SK-N-SH (cell line): ENCODE results near the gene SLC17A3. TPM values are rescaled to one million over a fixed set of nuclear protein-coding genes. Genes with fewer than 3 reads are reported as not detected.

Experiments
- CTCF ChIA-PET: fragments of 300-600, 350-600 bp; formaldehyde crosslinking; extraction: SDS; loops from one replicate; lab custom pipeline; 2021; lab: Yijun Ruan, JAX
- POLR2A ChIA-PET: fragments of 350-600 bp; sonication (Branson Sonifier 250); formaldehyde crosslinking; extraction: SDS; loops from one replicate; lab custom pipeline; 2020; ENCODE audit warnings: antibody characterized with exemption, inconsistent platforms; lab: Yijun Ruan, JAX
- DNase-seq: peaks from one replicate; pipeline ENCODE4 v3.0.0; 2012
- H2AFZ ChIP-seq: fragments of 200-600 bp; sonication (generic); 2 replicates; pipeline ENCODE4 v1.8.1; 2016; ENCODE audit warnings: antibody characterized with exemption, mild to moderate bottlenecking, low read depth
- H3F3A ChIP-seq: fragments of 200-600 bp; sonication (generic); replicated peaks from 2 replicates; pipeline ENCODE3; 2016; ENCODE audit warnings: antibody characterized with exemption, mild to moderate bottlenecking; ENCODE audit not compliant: insufficient read depth
- H3K27ac ChIP-seq, 2 experiments: fragments of 200-500 bp in 1 of 2; fragments of 200-600 bp in 1 of 2; sonication (Bioruptor generic) in 1 of 2; sonication (generic), shearing (Covaris generic) in 1 of 2; 2 replicates each; pipeline versions ENCODE4 v1.5.1 to v1.6.1; 2014 to 2016; ENCODE audit warnings: low read depth in 2 of 2, inconsistent platforms in 1 of 2, low read length in 1 of 2, mild to moderate bottlenecking in 1 of 2, mixed read lengths in 1 of 2
- H3K27me3 ChIP-seq: fragments of 200-600 bp; sonication (generic), shearing (Covaris generic); 2 replicates; pipeline ENCODE4 v1.6.1; 2016; ENCODE audit warnings: mixed run types; ENCODE audit not compliant: insufficient read depth
- H3K36me3 ChIP-seq, 2 experiments: fragments of 200-500 bp in 1 of 2; fragments of 200-600 bp in 1 of 2; sonication (Bioruptor generic) in 1 of 2; sonication (generic) in 1 of 2; replicated peaks in 1 of 2; 2 replicates each; pipeline versions ENCODE3 to v1.5.1; 2014 to 2016; ENCODE audit warnings: low read length in 1 of 2, mild to moderate bottlenecking in 1 of 2; ENCODE audit not compliant: insufficient read depth in 2 of 2, control insufficient read depth in 1 of 2
- H3K4me1 ChIP-seq, 2 experiments: fragments of 200-500 bp in 1 of 2; fragments of 200-600 bp in 1 of 2; sonication (Bioruptor generic) in 1 of 2; sonication (generic), shearing (Covaris generic) in 1 of 2; 2 replicates each; pipeline versions ENCODE4 v1.5.1 to v1.6.1; 2014 to 2016; ENCODE audit warnings: low read depth in 1 of 2, low read length in 1 of 2, mixed run types in 1 of 2; ENCODE audit not compliant: insufficient read depth in 2 of 2, control insufficient read depth in 1 of 2
- H3K4me2 ChIP-seq: fragments of 200-600 bp; sonication (generic), shearing (Covaris generic); 2 replicates; pipeline ENCODE4 v1.6.1; 2017; ENCODE audit warnings: mixed run types
- H3K4me3 ChIP-seq, 2 experiments: fragments of 200-500 bp in 1 of 2; fragments of 200-600 bp in 1 of 2; sonication (Bioruptor generic) in 1 of 2; sonication (generic), shearing (Covaris generic) in 1 of 2; 2 replicates each; pipeline versions ENCODE4 v1.5.1 to v1.8.1; 2014 to 2016; ENCODE audit warnings: low read depth in 2 of 2, inconsistent platforms in 1 of 2, low read length in 1 of 2, mild to moderate bottlenecking in 1 of 2, mixed read lengths in 1 of 2, moderate library complexity in 1 of 2
- H3K79me2 ChIP-seq: fragments of 200-600 bp; sonication (generic); 2 replicates; pipeline ENCODE4 v1.8.1; 2017; ENCODE audit warnings: mild to moderate bottlenecking; ENCODE audit not compliant: insufficient read depth
- H3K9ac ChIP-seq: fragments of 200-600 bp; sonication (generic); 2 replicates; pipeline ENCODE4 v1.6.1; 2017; ENCODE audit warnings: mixed run types
- H3K9me2 ChIP-seq: fragments of 200-600 bp; sonication (generic); 2 replicates; pipeline ENCODE4 v1.6.1; 2017; ENCODE audit warnings: mixed run types
- H3K9me3 ChIP-seq: fragments of 200-600 bp; sonication (generic); 2 replicates; pipeline ENCODE4 v1.6.1; 2017; ENCODE audit warnings: mixed run types, mild to moderate bottlenecking, moderate library complexity
- H4K20me1 ChIP-seq: fragments of 200-600 bp; sonication (generic); 2 replicates; pipeline ENCODE4 v1.6.1; 2017; ENCODE audit warnings: mild to moderate bottlenecking, mixed run types; ENCODE audit not compliant: insufficient read depth
- CHD2 ChIP-seq: fragments of 150-350 bp; IDR thresholded peaks from 2 replicates; pipeline ENCODE4 v1.6.1; 2018; ENCODE audit warnings: low read length; ENCODE audit not compliant: partially characterized antibody
- CTCF ChIP-seq: fragments of 200-600 bp; sonication (generic); IDR thresholded peaks from 2 replicates; pipeline ENCODE4 v1.6.1; 2017; ENCODE audit warnings: antibody characterized with exemption, mild to moderate bottlenecking, moderate library complexity
- ELF1 ChIP-seq: IDR thresholded peaks from 2 replicates; pipeline ENCODE4 v1.4.0; 2012
- EP300 ChIP-seq, 2 experiments: IDR thresholded peaks; 2 replicates each; pipeline versions ENCODE4 v1.4.0 to v1.6.1; 2012; ENCODE audit warnings: borderline replicate concordance in 1 of 2, low read depth in 1 of 2, low read length in 1 of 2
- EZH2phosphoT487 ChIP-seq: fragments of 200-600 bp; sonication (generic); IDR thresholded peaks from 2 replicates; pipeline ENCODE4 v1.6.1; 2017; ENCODE audit warnings: low read depth, mixed run types, mild to moderate bottlenecking, antibody characterized with exemption, moderate library complexity, borderline replicate concordance
- FOXJ3 ChIP-seq: sonication (generic); formaldehyde crosslinking; IDR thresholded peaks from 2 replicates; pipeline ENCODE4 v1.5.1; 2020; ENCODE audit warnings: mild to moderate bottlenecking, missing genetic modification reagents
- FOXM1 ChIP-seq: IDR thresholded peaks from 2 replicates; pipeline ENCODE4 v1.4.0; 2012; ENCODE audit warnings: low read depth, mild to moderate bottlenecking
- JUND ChIP-seq: IDR thresholded peaks from 2 replicates; pipeline ENCODE4 v1.4.0; 2012
- MAX ChIP-seq: IDR thresholded peaks from 2 replicates; pipeline ENCODE4 v1.4.0; 2012; ENCODE audit warnings: low read depth
- MEF2A ChIP-seq: IDR thresholded peaks from 2 replicates; pipeline ENCODE4 v1.4.0; 2012; ENCODE audit warnings: low read depth, borderline replicate concordance
- MXI1 ChIP-seq: IDR thresholded peaks from 2 replicates; pipeline ENCODE4 v1.6.1; 2012; ENCODE audit warnings: mild to moderate bottlenecking, low read depth, low read length, improper control_type of control experiment
- NFIC ChIP-seq: IDR thresholded peaks from 2 replicates; pipeline ENCODE4 v1.4.0; 2012; ENCODE audit warnings: borderline replicate concordance
- RCOR1 ChIP-seq: fragments of 150-350 bp; IDR thresholded peaks from 2 replicates; pipeline ENCODE4 v1.6.1; 2017; ENCODE audit warnings: antibody characterized with exemption, low read length
- RFX5 ChIP-seq: IDR thresholded peaks from 2 replicates; pipeline ENCODE4 v1.6.1; 2012; ENCODE audit warnings: mild to moderate bottlenecking, improper control_type of control experiment, low read length
- RXRA ChIP-seq: IDR thresholded peaks from 2 replicates; pipeline ENCODE4 v1.4.0; 2012; ENCODE audit warnings: low read depth, mild to moderate bottlenecking, borderline replicate concordance
- SIN3A ChIP-seq: IDR thresholded peaks from 2 replicates; pipeline ENCODE4 v1.6.1; 2012; ENCODE audit warnings: low read depth, mild to moderate bottlenecking, low read length, moderate library complexity, borderline replicate concordance
- SMC3 ChIP-seq: IDR thresholded peaks from 2 replicates; pipeline ENCODE4 v1.6.1; 2012; ENCODE audit warnings: low read depth, low read length, improper control_type of control experiment
- TCF12 ChIP-seq: IDR thresholded peaks from 2 replicates; pipeline ENCODE4 v1.4.0; 2012
- TEAD4 ChIP-seq: IDR thresholded peaks from 2 replicates; pipeline ENCODE4 v1.4.0; 2012; ENCODE audit warnings: mild to moderate bottlenecking, borderline replicate concordance; ENCODE audit not compliant: insufficient read depth
- ZBTB33 ChIP-seq: IDR thresholded peaks from 2 replicates; pipeline ENCODE4 v1.4.0; 2012; ENCODE audit warnings: low read depth, borderline replicate concordance
- WGBS: methylation state at CpG from one replicate; pipeline ENCODE4 v1.1.6; 2017; ENCODE audit warnings: low lambda C conversion rate; 5-methylcytosine and 5-hydroxymethylcytosine counted together
- polyA plus RNA-seq, 3 experiments: library from polyadenylated mRNA; depleted of rRNA; stranded (reverse); fragments of >200 nt; gene quantifications; 2 replicates each; pipeline ENCODE4 v1.2.3, GENCODE V29; 2012
- TF ChIP-seq, protein P1 (sequence below): IDR thresholded peaks from 2 replicates; pipeline ENCODE4; 2012

SLC17A3 gene
- polyA plus RNA-seq, 1 of the 3 experiments (the other 2 are of a cell fraction): not detected

DNA sequence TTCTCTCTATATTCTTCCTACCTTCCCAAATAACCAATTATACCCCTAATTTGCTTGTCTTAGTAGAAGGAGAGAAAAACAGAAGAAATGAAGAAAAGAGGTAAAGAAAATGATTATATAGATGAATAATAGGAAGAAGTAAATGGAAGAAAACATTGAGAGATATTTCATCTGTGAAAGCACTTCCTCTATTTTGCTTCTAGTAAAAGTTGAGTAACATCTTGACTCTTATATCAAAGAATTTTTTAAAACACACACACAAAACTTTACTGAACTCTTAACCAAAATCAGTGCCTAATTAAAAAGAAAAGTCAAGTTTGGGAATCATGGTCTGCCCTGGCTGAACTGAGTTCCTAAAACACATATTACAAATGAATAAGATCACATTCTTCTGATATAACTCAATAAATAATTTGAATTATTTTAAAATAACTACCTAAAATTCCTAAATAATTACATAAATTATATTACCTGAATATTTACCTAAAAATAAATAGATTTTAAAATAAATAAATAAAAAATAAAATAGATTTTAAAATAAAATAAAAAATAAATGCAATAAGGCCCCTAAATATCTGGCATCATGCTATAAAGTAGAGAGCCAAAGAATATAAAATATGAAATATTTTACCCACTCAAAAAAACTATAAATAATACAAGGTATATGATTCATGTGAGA, 47.6 kb upstream of the SLC17A3 start (continued):
- no peak for TF ChIP-seq ZBTB33
- no peak for TF ChIP-seq CHD2
- TF ChIP-seq CTCF: no peak
- TF ChIP-seq FOXJ3: no peak
- no peak for TF ChIP-seq SMC3
- no peak for TF ChIP-seq SIN3A
- no peak for TF ChIP-seq FOXM1

GRCh38 chr6:25919657-25920056, 45.6 kb upstream of the SLC17A3 start:
- no peaks in the 10 kb centered on the region for H3K9me3 ChIP-seq
- CTCF ChIA-PET: no interaction called here
- H3K4me3 ChIP-seq: no peak overlapping the region
- no peaks in the 10 kb centered on the region; a peak in 1 of 4 replicates for H3K4me1 ChIP-seq
- no peaks in the 10 kb centered on the region for H3K9me2 ChIP-seq
- no peak overlapping the region for H3K27ac ChIP-seq
- no peak overlapping the region for H3K9ac ChIP-seq
- 83% methylated on average over 5 of the region's 5 CpGs for WGBS
- no peak for DNase-seq
- H3K79me2 ChIP-seq: no peaks in the 10 kb centered on the region
- no peak overlapping the region for H2AFZ ChIP-seq
- POLR2A ChIA-PET: no interaction called here
- H3K36me3 ChIP-seq: no peaks in the 10 kb centered on the region
- no peaks in the 10 kb centered on the region for H3F3A ChIP-seq
- no peaks in the 10 kb centered on the region for H3K27me3 ChIP-seq
- TF ChIP-seq NFIC (no peak), JUND (no peak), EP300 (IDR thresholded peaks at IDR 0.05; ENCODE audit: borderline replicate concordance in 1 of 2, low read depth in 1 of 2, low read length in 1 of 2) (no peak), RFX5 (no peak), RCOR1 (no peak), CTCF (no peak), ELF1 (no peak), MEF2A (no peak), EZH2phosphoT487 (no peak), TCF12 (no peak), RXRA (no peak), MAX (no peak), FOXM1 (no peak), FOXJ3 (no peak), TEAD4 (no peak), MXI1 (no peak)
- TF ChIP-seq, protein P1, sequence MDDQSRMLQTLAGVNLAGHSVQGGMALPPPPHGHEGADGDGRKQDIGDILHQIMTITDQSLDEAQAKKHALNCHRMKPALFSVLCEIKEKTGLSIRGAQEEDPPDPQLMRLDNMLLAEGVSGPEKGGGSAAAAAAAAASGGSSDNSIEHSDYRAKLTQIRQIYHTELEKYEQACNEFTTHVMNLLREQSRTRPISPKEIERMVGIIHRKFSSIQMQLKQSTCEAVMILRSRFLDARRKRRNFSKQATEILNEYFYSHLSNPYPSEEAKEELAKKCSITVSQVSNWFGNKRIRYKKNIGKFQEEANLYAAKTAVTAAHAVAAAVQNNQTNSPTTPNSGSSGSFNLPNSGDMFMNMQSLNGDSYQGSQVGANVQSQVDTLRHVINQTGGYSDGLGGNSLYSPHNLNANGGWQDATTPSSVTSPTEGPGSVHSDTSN: no peak
- H4K20me1 ChIP-seq: no peaks in the 10 kb centered on the region
- H3K4me2 ChIP-seq: no peak overlapping the region
